ENCODE measurements around the gene RFT1. TPM values are rescaled to one million over a fixed set of nuclear protein-coding genes. Genes with fewer than 3 reads are reported as not detected.

Gene RFT1
- total RNA-seq, 2 experiments from 2014 or later, result 8.5 to 10.2 TPM

DNA sequence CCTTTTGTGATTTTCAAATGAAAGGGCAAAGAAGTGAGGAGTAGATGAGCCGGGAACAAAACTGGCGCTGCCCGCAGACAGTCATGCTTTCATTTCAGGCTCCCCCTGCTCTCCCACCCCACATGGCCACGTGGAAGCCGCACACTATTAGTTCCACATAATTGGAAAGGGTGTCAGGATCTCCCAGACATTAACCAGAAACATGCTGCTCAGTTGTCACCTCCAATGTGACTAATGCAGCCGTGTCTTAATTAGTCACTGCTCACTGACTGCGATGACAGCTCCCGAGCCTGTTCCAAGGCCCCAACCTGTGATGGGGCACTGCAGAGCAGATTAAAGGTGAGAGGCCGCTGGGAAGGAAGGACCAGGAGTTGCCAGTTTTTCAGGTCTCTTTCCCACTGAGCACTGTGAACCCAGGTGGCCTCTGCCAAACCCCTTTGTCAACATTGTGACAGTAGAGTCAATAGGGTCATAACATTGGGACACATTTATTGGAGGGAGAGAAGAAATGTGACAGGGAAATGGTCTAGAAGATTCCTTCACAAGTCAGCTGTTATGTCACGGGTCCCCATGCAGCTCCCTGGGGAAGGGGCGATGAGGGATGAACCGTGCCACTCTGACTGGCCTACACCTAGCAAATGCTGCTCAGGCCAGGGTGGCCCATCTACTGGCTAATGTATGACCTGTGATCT is 45.8 kb downstream of the RFT1 start:
- DNase-seq, result no peak

DNA sequence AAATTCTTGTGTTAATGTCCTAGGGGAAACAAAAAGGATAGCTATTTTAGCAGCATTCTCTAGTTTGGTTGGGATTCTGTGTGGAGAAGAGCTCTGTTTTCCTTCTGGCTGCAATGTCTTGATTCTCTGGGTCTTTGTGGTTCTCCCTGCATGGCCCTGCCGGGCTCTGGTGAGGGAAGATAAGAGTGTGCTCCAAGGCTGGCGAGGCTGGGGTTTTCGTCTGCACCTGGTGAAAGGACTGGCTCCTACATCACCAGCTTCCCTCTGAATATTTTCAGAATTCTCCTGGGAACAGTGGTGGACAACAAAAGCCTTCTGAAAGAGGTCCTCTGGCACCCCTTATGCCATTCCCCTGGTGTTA is 46.3 kb downstream of the RFT1 start:
- Histone ChIP-seq H3K27ac (ENCODE audit: low read depth in 1 of 2, low read length in 2 of 2) (no peak overlapping the region), H3K27me3 (ENCODE audit: control insufficient read depth in 1 of 2, insufficient read depth in 2 of 2, low read length in 2 of 2) (no peaks in the 10 kb centered on the region), H3K36me3 (ENCODE audit: insufficient read depth, low read length) (peaks cover 10% of the 10 kb centered on the region), H3K4me3 (ENCODE audit: low read length) (no peak overlapping the region), H3K4me1 (ENCODE audit: insufficient read depth, low read length) (no peaks in the 10 kb centered on the region), H3K9me3 (ENCODE audit: control insufficient read depth in 1 of 2, insufficient read depth in 1 of 2, low read length in 2 of 2) (no peaks in the 10 kb centered on the region)
- no peak overlapping the region for H3K4me3 Mint-ChIP-seq
- peaks cover 8% of the 10 kb centered on the region for H3K36me3 Mint-ChIP-seq (ENCODE audit: low read depth)
- CTCF ChIA-PET, result no interaction called here
- H3K27ac Mint-ChIP-seq, result peak overlapping the region; percentile 62
- POLR2A ChIA-PET, result no interaction called here
- H3K4me1 Mint-ChIP-seq (ENCODE audit: low read depth), result no peaks in the 10 kb centered on the region
- no peaks in the 10 kb centered on the region for H3K9me3 Mint-ChIP-seq
- intact Hi-C loops (cut with DNase I, micrococcal nuclease), result no loop called here
- DNase-seq, result no peak
- TF ChIP-seq, protein P1, sequence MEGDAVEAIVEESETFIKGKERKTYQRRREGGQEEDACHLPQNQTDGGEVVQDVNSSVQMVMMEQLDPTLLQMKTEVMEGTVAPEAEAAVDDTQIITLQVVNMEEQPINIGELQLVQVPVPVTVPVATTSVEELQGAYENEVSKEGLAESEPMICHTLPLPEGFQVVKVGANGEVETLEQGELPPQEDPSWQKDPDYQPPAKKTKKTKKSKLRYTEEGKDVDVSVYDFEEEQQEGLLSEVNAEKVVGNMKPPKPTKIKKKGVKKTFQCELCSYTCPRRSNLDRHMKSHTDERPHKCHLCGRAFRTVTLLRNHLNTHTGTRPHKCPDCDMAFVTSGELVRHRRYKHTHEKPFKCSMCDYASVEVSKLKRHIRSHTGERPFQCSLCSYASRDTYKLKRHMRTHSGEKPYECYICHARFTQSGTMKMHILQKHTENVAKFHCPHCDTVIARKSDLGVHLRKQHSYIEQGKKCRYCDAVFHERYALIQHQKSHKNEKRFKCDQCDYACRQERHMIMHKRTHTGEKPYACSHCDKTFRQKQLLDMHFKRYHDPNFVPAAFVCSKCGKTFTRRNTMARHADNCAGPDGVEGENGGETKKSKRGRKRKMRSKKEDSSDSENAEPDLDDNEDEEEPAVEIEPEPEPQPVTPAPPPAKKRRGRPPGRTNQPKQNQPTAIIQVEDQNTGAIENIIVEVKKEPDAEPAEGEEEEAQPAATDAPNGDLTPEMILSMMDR (IDR thresholded peaks at IDR 0.05), result no peak
- ATAC-seq (ENCODE audit: poor library complexity), result no peak
- H3K27me3 Mint-ChIP-seq, result no peaks in the 10 kb centered on the region

More for the DNA sequence above, 45.8 kb downstream of the RFT1 start:
- ATAC-seq (ENCODE audit: poor library complexity), result no peak
- Histone ChIP-seq H3K36me3 (ENCODE audit: insufficient read depth, low read length) (peaks cover 14% of the 10 kb centered on the region), H3K27ac (ENCODE audit: low read depth in 1 of 2, low read length in 2 of 2) (no peak overlapping the region), H3K4me3 (ENCODE audit: low read length) (no peak overlapping the region), H3K9me3 (ENCODE audit: control insufficient read depth in 1 of 2, insufficient read depth in 1 of 2, low read length in 2 of 2) (no peaks in the 10 kb centered on the region), H3K27me3 (ENCODE audit: control insufficient read depth in 1 of 2, insufficient read depth in 2 of 2, low read length in 2 of 2) (no peaks in the 10 kb centered on the region), H3K4me1 (ENCODE audit: insufficient read depth, low read length) (no peaks in the 10 kb centered on the region)
- POLR2A ChIA-PET, result no interaction called here
- H3K9me3 Mint-ChIP-seq, result no peaks in the 10 kb centered on the region
- peak overlapping the region; percentile 62 for H3K27ac Mint-ChIP-seq
- no peaks in the 10 kb centered on the region for H3K4me1 Mint-ChIP-seq (ENCODE audit: low read depth)
- no peaks in the 10 kb centered on the region for H3K27me3 Mint-ChIP-seq
- no peak overlapping the region for H3K4me3 Mint-ChIP-seq
- intact Hi-C loops (cut with DNase I, micrococcal nuclease), result no loop called here
- H3K36me3 Mint-ChIP-seq (ENCODE audit: low read depth), result peaks cover 11% of the 10 kb centered on the region
- CTCF ChIA-PET, result no interaction called here
- TF ChIP-seq, protein P1 (IDR thresholded peaks at IDR 0.05), result no peak

DNA sequence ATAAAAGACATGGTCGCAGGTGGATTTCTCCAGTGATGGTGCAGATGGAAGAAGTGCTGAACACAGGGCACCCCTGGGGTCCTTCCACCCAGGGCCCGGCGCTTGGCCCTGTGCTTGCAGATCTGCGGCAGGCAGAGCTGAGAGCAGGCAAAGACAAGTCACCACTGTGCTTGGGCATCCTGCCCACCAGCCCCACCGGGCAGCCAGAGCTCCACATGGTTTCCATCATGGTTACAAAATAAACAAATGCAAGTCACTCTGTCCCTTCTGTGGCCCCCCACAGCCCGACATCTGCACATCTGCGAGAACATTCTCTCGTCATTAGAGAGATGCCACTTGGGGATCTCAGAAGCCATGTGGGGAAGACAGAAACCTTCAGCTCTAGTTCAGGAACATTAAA is 46.7 kb downstream of the RFT1 start:
- no peaks in the 10 kb centered on the region for H3K9me3 ChIP-seq (ENCODE audit: control insufficient read depth in 1 of 2, insufficient read depth in 1 of 2, low read length in 2 of 2)
- H3K27me3 ChIP-seq (ENCODE audit: control insufficient read depth in 1 of 2, insufficient read depth in 2 of 2, low read length in 2 of 2), result no peaks in the 10 kb centered on the region
- DNase-seq, result no peak
- Mint-ChIP-seq H3K36me3 (ENCODE audit: low read depth) (peaks cover 8% of the 10 kb centered on the region), H3K27me3 (no peaks in the 10 kb centered on the region), H3K4me3 (no peak overlapping the region), H3K27ac (peak overlapping the region; percentile 62), H3K4me1 (ENCODE audit: low read depth) (no peaks in the 10 kb centered on the region), H3K9me3 (no peaks in the 10 kb centered on the region)
- CTCF ChIA-PET, result no interaction called here
- H3K4me1 ChIP-seq (ENCODE audit: insufficient read depth, low read length), result no peaks in the 10 kb centered on the region
- intact Hi-C loops (cut with DNase I, micrococcal nuclease), result no loop called here
- no peak overlapping the region for H3K27ac ChIP-seq (ENCODE audit: low read depth in 1 of 2, low read length in 2 of 2)
- TF ChIP-seq, protein P1 (IDR thresholded peaks at IDR 0.05), result no peak
- no peak for ATAC-seq (ENCODE audit: poor library complexity)
- H3K4me3 ChIP-seq (ENCODE audit: low read length), result no peak overlapping the region
- peaks cover 10% of the 10 kb centered on the region for H3K36me3 ChIP-seq (ENCODE audit: insufficient read depth, low read length)
- POLR2A ChIA-PET, result no interaction called here
